GM08714 (cell line): Measurements from ENCODE around the gene EAPP.
"Not testable (repeated sequence)": the region's sequence is repeated elsewhere in the genome, so short reads cannot be mapped to it uniquely, and the experiment has no call there.

Experiments
- H3K4me3 ChIP-seq: fragments of 200-500 bp; sonication (Bioruptor generic); 2 replicates; pipeline ENCODE4 v1.5.1; 2014; ENCODE audit warnings: mild to moderate bottlenecking, low read length, inconsistent platforms
- ZNF274 ChIP-seq: IDR thresholded peaks from 2 replicates; pipeline ENCODE4 v1.6.1; 2012; ENCODE audit warnings: mild to moderate bottlenecking, low read depth, low read length

Gene EAPP, protein sequence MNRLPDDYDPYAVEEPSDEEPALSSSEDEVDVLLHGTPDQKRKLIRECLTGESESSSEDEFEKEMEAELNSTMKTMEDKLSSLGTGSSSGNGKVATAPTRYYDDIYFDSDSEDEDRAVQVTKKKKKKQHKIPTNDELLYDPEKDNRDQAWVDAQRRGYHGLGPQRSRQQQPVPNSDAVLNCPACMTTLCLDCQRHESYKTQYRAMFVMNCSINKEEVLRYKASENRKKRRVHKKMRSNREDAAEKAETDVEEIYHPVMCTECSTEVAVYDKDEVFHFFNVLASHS

DNA sequence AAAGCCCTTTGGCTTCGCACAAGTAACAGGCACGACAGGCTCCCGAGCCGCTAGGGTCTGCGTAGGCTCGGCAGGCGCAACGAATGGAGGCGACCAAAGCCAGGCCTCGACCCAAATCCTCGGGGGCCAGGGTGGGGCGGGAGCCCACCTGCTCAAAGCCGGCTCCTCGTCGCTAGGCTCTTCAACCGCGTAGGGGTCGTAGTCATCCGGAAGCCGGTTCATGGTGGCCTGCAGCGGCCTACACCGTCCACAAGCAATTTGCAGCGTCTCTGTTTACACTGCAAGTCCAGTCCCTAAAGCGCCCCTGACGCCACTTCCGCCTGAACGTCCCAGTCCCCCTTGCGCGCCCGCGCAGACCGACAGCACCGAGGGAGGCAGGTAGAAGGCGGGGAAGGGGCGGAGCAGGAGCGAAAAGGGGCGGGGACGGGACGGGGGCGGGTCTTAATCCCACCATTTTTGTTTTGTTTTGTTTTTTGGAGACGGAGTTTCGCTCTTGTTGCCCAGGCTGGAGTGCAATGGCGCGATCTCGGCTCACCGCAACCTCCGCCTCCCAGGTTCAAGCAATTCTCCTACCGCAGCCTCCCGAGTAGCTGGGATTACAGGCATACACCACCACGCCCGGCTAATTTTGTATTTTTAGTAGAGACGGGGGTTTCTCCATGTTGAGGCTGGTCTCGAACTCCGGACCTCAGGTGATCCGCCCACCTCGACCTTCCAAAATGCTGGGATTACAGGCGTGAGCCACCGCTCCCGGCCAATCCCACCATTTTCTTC, at the start of gene EAPP:
Gene EAPP, minus strand, starts transcription at position 295 of the 774 bp plus-strand sequence. Its CDS starts 73 bp downstream, at position 222.
- no peak for TF ChIP-seq ZNF274

GRCh38 chr14:34583525-34583924, 44.0 kb upstream of the EAPP start:
- no peak overlapping the region for H3K4me3 ChIP-seq
- no peak for TF ChIP-seq ZNF274

More for the DNA sequence above, at the start of gene EAPP:
- peak within 1 kb of the TSS; percentile 80 for H3K4me3 ChIP-seq

DNA sequence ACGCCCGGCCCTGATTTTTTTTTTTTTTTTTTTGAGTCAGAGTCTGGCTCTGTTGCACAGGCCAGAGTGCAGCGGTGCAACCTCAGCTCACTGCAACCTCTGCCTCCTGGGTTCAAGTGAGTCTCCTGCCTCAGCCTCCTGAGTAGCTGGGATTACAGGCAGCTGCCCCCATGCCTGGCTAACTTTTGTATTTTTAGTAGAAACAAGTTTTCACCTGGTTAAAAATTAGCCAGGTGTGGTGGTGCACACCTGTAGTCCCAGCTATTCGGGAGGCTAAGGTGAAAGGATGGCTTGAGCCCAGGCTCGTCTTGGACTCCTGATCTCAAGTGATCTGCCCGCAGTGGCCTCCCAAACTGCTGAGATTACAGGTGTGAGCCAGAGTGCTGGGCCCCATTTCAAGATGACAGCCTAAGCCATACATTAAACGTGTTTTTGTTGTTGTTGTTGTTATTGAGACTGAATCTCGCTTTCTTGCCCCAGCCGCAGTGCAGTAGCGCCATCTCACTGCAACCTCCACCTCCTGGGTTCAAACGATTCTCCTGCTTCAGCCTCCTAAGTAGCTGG, 42.7 kb upstream of the EAPP start:
- no peak for TF ChIP-seq ZNF274
- H3K4me3 ChIP-seq = no peak overlapping the region

GRCh38 chr14:34580381-34580780, 40.9 kb upstream of the EAPP start:
- H3K4me3 ChIP-seq = no peak overlapping the region
- TF ChIP-seq ZNF274 = no peak

GRCh38 chr14:34571771-34572170, 32.3 kb upstream of the EAPP start:
- TF ChIP-seq ZNF274 = no peak
- H3K4me3 ChIP-seq = no peak overlapping the region

GRCh38 chr14:34569750-34570149, 30.2 kb upstream of the EAPP start:
- TF ChIP-seq ZNF274 = no peak
- no peak overlapping the region for H3K4me3 ChIP-seq

- TF ChIP-seq ZNF274 = no peak
- H3K4me3 ChIP-seq = no peak overlapping the region
These were observed 29.3 kb upstream of the EAPP start for GRCh38 chr14:34568803-34569202.

GRCh38 chr14:34562776-34563150, 23.3 kb upstream of the EAPP start:
- H3K4me3 ChIP-seq = no peak overlapping the region
- no peak for TF ChIP-seq ZNF274

DNA sequence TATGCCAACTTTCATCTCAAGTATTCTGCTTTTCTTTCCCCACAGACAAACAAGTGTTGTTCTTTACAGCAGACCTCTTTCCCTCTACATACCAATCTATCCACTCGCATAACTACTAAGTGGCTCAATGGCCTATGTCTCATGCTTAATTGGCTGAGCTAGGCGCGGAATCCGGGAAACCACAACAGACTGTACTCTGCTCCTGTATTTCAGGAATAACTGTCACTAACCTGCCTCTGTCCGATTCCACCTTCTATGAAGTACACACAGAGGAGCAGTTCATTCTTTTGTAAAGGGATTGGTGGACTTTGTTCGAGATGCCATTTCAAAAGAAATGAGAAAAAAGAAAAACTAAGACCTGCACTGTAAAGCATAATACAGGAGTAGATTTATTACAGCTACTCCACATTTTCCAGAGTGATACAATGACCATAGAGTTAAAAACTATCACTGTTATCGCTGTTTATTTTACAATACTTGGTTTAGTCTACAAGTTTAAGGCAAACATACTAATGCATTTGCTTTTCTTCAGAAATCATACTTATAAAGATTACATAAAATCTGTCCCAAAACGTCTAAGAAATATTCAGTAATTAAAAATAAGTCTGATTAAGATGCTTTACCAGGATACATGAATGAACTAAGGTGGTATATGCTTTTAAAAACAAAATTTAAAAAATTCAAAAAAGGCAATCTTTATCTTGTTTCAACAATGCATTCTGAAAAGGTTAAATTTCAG, 22.7 kb upstream of the EAPP start:
- H3K4me3 ChIP-seq = not testable (repeated sequence)

GRCh38 chr14:34556498-34556829, 17.0 kb upstream of the EAPP start:
- H3K4me3 ChIP-seq = not testable (repeated sequence)

DNA sequence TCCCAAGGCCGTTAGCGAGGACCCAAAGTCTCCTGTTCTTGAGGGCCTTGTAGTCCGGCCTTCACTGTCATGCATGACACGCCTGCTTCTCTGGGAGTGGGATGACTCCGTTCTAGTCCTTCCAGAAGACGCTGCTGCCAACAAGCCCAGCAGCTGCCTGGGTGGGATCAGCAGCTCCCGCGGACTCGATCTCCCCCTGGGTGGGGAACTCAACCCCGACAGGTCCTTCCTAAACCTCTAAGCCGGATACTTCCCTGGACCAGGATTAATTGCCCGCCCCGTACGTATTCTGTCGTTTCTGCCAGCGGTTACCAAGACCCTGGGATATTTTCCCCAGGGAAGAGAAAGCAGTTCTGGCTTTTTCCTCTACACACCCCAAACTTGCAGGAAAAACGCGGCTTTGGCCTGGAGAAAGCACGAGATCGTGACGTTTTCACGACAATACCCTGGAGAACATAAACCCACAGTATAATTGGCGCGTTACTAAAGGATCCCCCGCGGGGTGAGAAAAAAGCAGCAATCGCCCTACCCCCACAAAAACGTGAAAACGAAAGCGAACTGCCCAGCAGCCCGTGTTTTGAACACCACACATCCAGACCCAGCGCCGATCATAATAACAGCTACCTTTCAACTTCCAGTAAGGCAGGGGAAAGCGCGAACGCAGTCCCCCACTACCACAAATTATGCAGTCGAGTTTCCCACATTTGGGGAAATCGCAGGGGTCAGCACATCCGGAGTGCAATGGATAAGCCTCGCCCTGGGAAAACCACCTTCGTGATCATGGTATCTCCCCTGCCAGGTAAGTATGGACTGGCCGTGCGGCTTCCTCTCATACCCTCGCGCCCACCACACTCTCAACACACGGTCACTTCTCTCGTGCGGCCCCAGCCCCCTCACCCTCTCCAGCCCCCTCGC, 16.3 kb upstream of the EAPP start:
- H3K4me3 ChIP-seq = not testable (repeated sequence)

GRCh38 chr14:34554540-34555250, 15.2 kb upstream of the EAPP start:
- H3K4me3 ChIP-seq = 0 out of 2 replicates have a peak overlapping the region, but pooled peaks have one; percentile 4
- TF ChIP-seq ZNF274 = no peak

DNA sequence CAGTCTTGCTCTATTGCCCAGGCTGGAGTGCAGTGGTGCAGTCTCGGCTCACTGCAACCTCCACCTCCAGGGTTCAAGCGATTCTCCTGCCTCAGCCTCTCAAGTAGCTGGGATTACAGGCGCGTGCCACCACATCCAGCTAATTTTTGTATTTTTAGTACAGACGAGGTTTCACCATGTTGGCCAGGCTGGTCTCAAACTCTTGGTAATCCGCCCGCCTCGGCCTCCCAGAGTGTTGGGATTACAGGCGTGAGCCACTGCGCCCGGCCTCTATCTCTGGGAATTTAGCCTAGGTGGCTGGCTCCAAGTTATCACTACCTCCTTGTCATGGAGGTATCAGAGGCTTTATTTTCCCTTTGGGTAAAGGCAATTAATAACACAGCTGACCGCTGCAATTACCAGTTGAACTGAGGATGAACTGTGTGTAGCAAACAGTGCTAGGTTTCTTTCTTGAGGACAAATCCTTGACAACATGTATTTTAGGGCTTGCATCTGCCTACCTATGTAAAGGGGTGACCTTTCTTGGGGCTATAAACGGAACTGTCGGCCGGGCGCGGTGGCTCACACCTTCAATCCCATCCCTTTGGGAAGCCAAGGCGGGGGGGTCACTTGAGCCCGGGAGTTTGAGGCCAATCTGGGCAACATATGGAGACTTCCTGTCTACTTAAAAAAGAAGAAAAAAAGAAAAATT, 9.9 kb upstream of the EAPP start:
- not testable (repeated sequence) for H3K4me3 ChIP-seq
